Measurements from ENCODE around the gene CDH13.

CDH13 gene

DNA sequence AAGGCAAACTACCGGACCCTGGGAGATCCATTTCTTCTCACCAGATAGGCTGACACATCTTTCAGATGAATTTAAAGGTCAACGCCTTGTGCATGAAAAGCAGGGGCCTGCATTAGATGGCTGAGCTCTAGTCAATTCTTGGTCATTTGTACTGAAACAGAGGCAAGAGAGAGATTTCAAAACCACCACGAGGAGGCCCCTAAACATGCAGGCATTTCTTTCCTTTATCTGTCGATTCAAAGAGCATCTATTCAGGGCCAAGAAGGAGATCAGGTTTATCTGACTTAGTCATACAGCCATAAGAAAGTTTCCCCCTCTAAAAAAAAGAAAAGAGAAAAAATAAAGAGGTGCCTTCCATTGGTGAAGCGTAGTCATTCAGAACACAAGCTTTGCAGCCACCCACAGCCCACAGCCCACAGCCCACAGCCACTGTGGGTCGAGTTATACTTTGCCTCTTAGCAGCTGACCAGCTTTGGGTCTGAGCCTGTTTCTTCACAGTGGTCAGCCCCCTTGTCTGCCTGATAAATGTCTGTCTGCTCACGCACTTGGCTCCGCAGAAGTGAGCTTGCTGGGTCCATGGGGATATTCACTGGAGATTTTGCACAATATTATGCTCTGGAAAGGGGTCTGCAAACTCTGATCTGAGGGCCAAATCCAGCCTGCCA is 207.5 kb downstream of the CDH13 start:
- TF ChIP-seq, protein P1, sequence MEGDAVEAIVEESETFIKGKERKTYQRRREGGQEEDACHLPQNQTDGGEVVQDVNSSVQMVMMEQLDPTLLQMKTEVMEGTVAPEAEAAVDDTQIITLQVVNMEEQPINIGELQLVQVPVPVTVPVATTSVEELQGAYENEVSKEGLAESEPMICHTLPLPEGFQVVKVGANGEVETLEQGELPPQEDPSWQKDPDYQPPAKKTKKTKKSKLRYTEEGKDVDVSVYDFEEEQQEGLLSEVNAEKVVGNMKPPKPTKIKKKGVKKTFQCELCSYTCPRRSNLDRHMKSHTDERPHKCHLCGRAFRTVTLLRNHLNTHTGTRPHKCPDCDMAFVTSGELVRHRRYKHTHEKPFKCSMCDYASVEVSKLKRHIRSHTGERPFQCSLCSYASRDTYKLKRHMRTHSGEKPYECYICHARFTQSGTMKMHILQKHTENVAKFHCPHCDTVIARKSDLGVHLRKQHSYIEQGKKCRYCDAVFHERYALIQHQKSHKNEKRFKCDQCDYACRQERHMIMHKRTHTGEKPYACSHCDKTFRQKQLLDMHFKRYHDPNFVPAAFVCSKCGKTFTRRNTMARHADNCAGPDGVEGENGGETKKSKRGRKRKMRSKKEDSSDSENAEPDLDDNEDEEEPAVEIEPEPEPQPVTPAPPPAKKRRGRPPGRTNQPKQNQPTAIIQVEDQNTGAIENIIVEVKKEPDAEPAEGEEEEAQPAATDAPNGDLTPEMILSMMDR (IDR thresholded peaks at IDR 0.05; ENCODE audit: control insufficient read depth, extremely low read depth, insufficient read depth): no peak
- no peak for DNase-seq (ENCODE audit: low read depth)
- H3K4me3 ChIP-seq (ENCODE audit: low read depth, low read length): no peak overlapping the region

DNA sequence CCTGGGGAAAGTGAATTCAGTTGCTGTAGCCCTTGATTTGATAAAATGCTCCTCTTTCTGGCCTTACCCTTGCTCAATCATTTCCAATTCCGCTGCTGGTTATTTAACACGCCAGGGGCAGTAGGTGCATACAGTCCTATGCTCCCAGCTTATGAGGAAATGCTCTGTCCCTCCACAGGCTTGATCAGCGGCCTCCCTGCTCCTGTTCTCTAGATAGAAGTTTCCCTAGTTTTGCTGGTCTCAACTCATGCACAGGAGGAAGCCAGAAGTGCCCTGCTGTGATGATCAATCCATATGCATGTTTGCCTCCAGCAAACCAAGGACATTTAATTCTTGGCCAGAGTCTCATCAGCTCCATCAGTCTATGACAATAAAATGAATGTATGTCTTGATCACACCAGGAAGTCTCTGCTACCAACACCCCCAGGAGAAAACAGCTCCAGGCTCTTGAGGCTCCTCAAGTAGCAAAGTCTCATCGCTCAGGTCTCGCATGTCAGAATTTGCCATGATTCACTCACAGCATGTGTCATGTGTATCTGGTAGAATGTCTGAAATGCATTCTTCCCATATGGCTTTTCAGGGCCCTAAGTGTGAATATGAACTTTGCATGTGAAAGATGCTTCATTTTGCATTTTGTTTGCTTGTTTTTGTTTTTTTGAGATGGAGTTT is 208.9 kb downstream of the CDH13 start:
- TF ChIP-seq, protein P1 (IDR thresholded peaks at IDR 0.05; ENCODE audit: control insufficient read depth, extremely low read depth, insufficient read depth): no peak
- DNase-seq (ENCODE audit: low read depth): no peak
- H3K4me3 ChIP-seq (ENCODE audit: low read depth, low read length): no peak overlapping the region

DNA sequence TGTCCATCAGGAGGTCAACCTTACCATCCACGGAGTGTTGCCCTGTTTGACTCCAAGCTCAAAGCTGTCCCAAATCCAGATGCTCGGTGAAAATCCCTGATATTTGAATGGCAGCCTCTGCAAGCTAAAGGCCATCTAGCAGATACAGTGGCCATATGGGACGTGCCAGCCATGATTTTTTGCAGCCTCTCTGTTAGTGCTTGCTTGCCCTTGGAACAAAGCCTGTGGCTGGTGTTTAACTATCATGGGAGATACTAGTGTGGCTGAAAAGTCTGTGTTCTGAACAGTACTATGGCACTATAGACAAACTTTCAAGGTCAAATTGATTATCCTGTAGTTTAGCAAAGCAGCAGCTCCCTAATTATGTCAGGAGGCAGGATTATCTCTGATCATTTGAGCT is 214.3 kb downstream of the CDH13 start:
- DNase-seq (ENCODE audit: low read depth): no peak
- no peak overlapping the region for H3K4me3 ChIP-seq (ENCODE audit: low read depth, low read length)
- TF ChIP-seq, protein P1 (IDR thresholded peaks at IDR 0.05; ENCODE audit: control insufficient read depth, extremely low read depth, insufficient read depth): no peak

DNA sequence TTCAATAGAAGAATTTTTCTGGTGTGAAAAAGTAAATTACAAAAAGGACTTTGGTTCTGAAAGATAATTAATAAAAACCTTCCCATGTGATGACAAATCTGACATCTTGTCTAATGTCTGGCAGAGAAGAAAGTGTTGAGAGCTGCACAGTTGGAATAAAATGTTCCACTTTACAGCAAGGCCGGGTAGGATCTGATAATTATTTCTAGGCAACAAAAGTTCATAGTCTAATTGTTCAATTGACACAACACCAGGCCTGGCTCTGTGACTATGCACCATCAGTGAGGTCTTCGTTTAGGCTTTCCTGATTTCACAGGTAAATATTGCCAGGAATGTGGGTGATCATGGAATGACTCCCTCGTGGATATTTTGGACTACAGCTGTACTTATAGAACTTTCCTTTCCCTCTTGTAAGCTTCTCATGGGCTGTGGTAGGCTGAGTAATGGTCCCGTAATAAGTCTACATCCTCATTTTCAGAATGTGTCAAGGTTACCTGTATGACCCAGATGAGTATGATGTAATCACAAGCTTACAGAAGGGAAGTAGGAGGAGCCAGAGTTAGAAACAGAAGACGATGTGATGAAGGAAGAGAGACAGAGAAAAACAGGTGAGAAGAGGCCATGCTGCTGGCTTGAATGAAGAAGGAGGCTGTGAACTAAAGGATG is 217.0 kb downstream of the CDH13 start:
- TF ChIP-seq, protein P1 (IDR thresholded peaks at IDR 0.05; ENCODE audit: control insufficient read depth, extremely low read depth, insufficient read depth): no peak
- H3K4me3 ChIP-seq (ENCODE audit: low read depth, low read length): no peak overlapping the region
- no peak for DNase-seq (ENCODE audit: low read depth)

DNA sequence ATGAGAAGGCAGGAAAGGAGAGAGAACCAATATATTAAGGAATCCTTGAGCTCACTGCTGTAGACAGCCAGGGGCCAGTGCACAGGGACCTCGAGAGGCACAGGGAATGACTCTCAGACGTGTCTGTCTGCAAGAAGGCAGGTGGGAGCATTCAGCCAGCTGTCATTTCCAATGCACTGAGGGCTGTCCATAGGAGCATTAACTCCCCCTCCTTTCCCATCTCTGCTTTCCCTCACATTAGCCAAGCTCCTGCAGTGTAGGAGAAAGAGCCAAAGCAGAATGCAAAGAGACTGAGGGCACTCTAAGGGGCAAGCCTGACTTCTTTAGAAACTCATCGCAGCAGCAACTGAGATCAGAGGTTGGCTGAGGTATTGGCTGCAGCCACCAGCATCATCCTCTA is 218.3 kb downstream of the CDH13 start:
- DNase-seq (ENCODE audit: low read depth): no peak
- TF ChIP-seq, protein P1 (IDR thresholded peaks at IDR 0.05; ENCODE audit: control insufficient read depth, extremely low read depth, insufficient read depth): no peak
- H3K4me3 ChIP-seq (ENCODE audit: low read depth, low read length): no peak overlapping the region

DNA sequence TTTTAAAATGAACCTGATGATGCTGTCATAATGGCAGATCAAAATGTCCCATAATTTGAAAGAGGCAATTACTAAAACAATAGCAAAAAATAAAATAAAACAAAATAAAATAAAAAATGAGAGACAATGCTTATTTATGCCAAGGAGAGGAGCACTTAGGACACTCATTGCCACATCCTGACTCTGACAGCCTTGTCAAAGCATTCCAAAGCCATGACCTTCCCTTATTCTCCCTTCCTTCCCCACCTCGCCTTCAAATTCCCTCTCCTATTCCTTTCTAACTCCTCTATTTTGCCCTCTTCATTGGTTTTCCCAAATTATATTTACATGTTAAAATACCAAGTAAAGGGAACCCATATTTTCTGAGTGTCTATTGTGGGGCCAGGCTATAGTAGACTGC is 220.0 kb downstream of the CDH13 start:
- TF ChIP-seq, protein P1 (IDR thresholded peaks at IDR 0.05; ENCODE audit: control insufficient read depth, extremely low read depth, insufficient read depth): no peak
- no peak overlapping the region for H3K4me3 ChIP-seq (ENCODE audit: low read depth, low read length)
- DNase-seq (ENCODE audit: low read depth): no peak

Measured in LNCaP clone FGC (cell line).